ENCODE measurements around the gene KIF3B. TPM values are rescaled to one million over a fixed set of nuclear protein-coding genes. Genes with fewer than 3 reads are reported as not detected.
A peak's percentile ranks its signal among the peaks of the same experiment; 100 is the strongest.

KIF3B gene
- total and polyA plus RNA-seq, 2 of the 13 experiments (the other 11 are each of a cell fraction or from before 2014, with no cell fraction given), result 23.6 to 28.8 TPM

DNA sequence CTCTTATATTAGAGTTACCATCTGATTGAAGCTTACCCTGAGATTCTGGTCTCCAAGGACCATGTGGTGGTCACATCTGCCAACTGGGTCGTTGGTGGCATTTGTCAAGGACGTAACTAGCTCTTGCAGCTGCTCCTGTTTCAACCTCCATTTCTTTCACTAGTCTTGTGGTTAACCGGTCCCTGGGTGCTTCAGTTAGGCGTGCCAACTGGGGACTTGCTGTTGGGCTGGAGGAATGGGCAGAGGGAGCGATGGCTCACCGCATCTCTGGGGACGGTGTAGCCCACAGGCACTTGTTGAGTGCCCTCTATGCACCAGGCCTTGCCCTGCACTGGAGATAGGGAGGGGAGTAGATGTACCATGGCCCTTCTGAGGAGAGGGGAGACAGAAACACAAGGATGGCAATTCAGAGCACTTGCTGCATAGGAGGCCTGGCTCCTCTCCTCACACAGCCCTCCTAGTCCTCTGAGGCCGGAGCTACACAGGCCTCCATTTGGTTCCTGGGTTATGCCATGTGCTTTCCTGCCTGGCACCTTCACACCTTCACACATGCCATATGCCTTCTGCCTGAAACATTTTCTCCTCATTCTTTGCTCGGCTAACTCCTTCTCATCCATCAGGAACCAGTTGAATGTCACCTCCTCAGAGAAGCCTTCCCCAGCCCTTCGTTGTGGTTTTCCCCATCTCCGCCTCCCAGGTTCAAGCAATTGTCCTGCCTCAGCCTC, 60.6 kb downstream of the KIF3B start (continued):
- TF ChIP-seq MNT (IDR thresholded peaks at IDR 0.05), result peak; percentile 86

- Histone ChIP-seq H3K27ac (ENCODE audit: extremely low read length, insufficient read depth, low read length) (no peak overlapping the region), H3K4me3 (replicated peaks in 1 of 3; ENCODE audit: insufficient read depth in 1 of 3, low read depth in 2 of 3, low read length in 3 of 3) (no peak overlapping the region), H3K9me3 (ENCODE audit: low read length) (no peaks in the 10 kb centered on the region), H2AFZ (ENCODE audit: low read length) (no peak overlapping the region), H3K79me2 (ENCODE audit: insufficient read depth, low read length) (no peaks in the 10 kb centered on the region), H3K27me3 (ENCODE audit: control insufficient read depth in 1 of 2, insufficient read depth in 2 of 2, low read length in 2 of 2) (no peaks in the 10 kb centered on the region), H4K20me1 (ENCODE audit: insufficient read depth, low read length) (no peaks in the 10 kb centered on the region), H3K9ac (ENCODE audit: insufficient read depth, low read depth, low read length) (no peak overlapping the region), H3K4me2 (ENCODE audit: low read depth, low read length) (peak overlapping the region; percentile 9), H3K36me3 (replicated peaks in 1 of 2; ENCODE audit: control insufficient read depth in 1 of 2, insufficient read depth in 2 of 2, low read length in 2 of 2) (peaks cover 0 to 7% of the 10 kb centered on the region in 2 experiments; a peak in 2 of 5 replicates), H3K4me1 (ENCODE audit: insufficient read depth, low read length) (peaks cover 45% of the 10 kb centered on the region)
- DNase-seq (ENCODE audit: low spot score), result peak; percentile 54
- peak; percentile 50 for ATAC-seq
- intact Hi-C loops (cut with micrococcal nuclease; ENCODE audit: unreplicated experiment) (loop anchor here (2.0 kb wide), 1 partner anchor 16 kb away; no protein-coding TSS in a partner anchor), in situ Hi-C loops (cut with HindIII; ENCODE audit: extremely low pct_ligation_motif_present, low pct_unique_long_range_greater_than_20kb) (no loop called here)
- POLR2A ChIA-PET, result interaction anchor here (0.7 to 5.0 kb wide), 4 partner anchors 9 to 49 kb away, joined by 3 to 36 read pairs (median 4); partner anchors contain the start of gene ASXL1
- FAIRE-seq, result peak; percentile 59
- CTCF ChIA-PET (ENCODE audit: low intra/inter-chr PET ratio, low total read pairs), result no interaction called here
- no TSS peak for BruUV-seq (replicated peaks)
- WGBS (ENCODE audit: low lambda C conversion rate), result 54% methylated on average over 7 of the region's 7 CpGs
- TF ChIP-seq ATAD3A (CRISPR knock-in tag; IDR thresholded peaks at IDR 0.05) (no peak), ZNF124 (CRISPR knock-in tag; IDR thresholded peaks at IDR 0.05) (no peak), SCMH1 (CRISPR knock-in tag; IDR thresholded peaks at IDR 0.05; ENCODE audit: borderline replicate concordance) (no peak), MAX (IDR thresholded peaks at IDR 0.05) (no peak), ZNF614 (CRISPR knock-in tag; IDR thresholded peaks at IDR 0.05; ENCODE audit: borderline replicate concordance) (no peak), ZNF451 (CRISPR knock-in tag; IDR thresholded peaks at IDR 0.05) (no peak), TOE1 (CRISPR knock-in tag; IDR thresholded peaks at IDR 0.05) (no peak), SRY (CRISPR knock-in tag; IDR thresholded peaks at IDR 0.05) (no peak), AKAP8 (CRISPR knock-in tag; IDR thresholded peaks at IDR 0.05) (no peak), LCORL (IDR thresholded peaks at IDR 0.05) (no peak), LCORL (CRISPR knock-in tag; IDR thresholded peaks at IDR 0.05) (no peak)
- TF ChIP-seq, protein P1, sequence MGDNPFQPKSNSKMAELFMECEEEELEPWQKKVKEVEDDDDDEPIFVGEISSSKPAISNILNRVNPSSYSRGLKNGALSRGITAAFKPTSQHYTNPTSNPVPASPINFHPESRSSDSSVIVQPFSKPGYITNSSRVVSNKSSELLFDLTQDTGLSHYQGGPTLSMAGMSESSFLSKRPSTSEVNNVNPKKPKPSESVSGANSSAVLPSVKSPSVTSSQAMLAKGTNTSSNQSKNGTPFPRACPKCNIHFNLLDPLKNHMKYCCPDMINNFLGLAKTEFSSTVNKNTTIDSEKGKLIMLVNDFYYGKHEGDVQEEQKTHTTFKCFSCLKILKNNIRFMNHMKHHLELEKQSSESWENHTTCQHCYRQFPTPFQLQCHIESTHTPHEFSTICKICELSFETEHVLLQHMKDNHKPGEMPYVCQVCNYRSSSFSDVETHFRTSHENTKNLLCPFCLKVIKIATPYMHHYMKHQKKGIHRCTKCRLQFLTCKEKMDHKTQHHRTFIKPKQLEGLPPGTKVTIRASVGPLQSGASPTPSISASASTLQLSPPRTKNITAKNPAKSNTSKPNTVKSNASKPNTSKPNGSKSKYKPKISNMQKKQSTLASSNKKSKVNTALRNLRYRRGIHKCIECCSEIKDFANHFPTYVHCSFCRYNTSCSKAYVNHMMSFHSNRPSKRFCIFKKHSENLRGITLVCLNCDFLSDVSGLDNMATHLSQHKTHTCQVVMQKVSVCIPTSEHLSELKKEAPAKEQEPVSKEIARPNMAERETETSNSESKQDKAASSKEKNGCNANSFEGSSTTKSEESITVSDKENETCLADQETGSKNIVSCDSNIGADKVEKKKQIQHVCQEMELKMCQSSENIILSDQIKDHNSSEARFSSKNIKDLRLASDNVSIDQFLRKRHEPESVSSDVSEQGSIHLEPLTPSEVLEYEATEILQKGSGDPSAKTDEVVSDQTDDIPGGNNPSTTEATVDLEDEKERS (CRISPR knock-in tag; IDR thresholded peaks at IDR 0.05), result no peak
- TF ChIP-seq, protein P2, sequence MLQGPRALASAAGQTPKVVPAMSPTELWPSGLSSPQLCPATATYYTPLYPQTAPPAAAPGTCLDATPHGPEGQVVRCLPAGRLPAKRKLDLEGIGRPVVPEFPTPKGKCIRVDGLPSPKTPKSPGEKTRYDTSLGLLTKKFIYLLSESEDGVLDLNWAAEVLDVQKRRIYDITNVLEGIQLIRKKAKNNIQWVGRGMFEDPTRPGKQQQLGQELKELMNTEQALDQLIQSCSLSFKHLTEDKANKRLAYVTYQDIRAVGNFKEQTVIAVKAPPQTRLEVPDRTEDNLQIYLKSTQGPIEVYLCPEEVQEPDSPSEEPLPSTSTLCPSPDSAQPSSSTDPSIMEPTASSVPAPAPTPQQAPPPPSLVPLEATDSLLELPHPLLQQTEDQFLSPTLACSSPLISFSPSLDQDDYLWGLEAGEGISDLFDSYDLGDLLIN (CRISPR knock-in tag; IDR thresholded peaks at IDR 0.05; ENCODE audit: borderline replicate concordance), result no peak
- TF ChIP-seq, protein P3, sequence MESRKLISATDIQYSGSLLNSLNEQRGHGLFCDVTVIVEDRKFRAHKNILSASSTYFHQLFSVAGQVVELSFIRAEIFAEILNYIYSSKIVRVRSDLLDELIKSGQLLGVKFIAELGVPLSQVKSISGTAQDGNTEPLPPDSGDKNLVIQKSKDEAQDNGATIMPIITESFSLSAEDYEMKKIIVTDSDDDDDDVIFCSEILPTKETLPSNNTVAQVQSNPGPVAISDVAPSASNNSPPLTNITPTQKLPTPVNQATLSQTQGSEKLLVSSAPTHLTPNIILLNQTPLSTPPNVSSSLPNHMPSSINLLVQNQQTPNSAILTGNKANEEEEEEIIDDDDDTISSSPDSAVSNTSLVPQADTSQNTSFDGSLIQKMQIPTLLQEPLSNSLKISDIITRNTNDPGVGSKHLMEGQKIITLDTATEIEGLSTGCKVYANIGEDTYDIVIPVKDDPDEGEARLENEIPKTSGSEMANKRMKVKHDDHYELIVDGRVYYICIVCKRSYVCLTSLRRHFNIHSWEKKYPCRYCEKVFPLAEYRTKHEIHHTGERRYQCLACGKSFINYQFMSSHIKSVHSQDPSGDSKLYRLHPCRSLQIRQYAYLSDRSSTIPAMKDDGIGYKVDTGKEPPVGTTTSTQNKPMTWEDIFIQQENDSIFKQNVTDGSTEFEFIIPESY (CRISPR knock-in tag; IDR thresholded peaks at IDR 0.05), result peak; percentile 42; the same call in 1 of the 2 replicates
These were observed 61.2 kb downstream of the KIF3B start for GRCh38 chr20:32338665-32339064.
